ENCODE data around the gene KIAA2012. TPM values are rescaled to one million over a fixed set of nuclear protein-coding genes. Genes with fewer than 3 reads are reported as not detected.

Gene KIAA2012
- total and polyA plus RNA-seq, 2 of the 8 experiments (the other 6 are each of a cell fraction or from before 2014, with no cell fraction given), result not detected

DNA sequence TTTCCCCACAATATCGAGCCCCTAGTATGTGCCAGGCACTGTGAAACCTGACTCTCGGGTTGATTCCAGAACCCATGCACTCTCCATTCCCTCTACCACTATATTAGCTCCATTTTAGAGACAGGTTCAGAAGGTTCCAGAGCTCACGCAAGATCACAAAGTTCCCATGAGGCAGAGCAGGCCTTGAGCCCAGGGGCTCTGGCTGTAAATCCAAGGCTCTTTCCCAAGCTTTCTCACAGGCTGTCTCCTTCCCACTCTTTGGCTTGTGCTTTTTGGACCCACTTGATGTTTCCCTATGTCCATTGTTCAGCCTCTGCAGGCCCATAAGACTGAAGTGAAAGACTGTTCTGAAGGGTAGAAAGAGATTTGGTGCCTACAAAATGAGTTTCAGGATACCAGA is 15.7 kb downstream of the KIAA2012 start:
- Histone ChIP-seq H4K20me1 (replicated peaks in 1 of 2; ENCODE audit: control insufficient read depth in 1 of 2, insufficient read depth in 2 of 2, low read length in 2 of 2) (no peaks in the 10 kb centered on the region), H3K23me2 (ENCODE audit: low read depth, low read length) (no peaks in the 10 kb centered on the region), H4K8ac (ENCODE audit: extremely low read depth, insufficient read depth, low read length) (no peak overlapping the region), H3K9ac (replicated peaks in 1 of 4; ENCODE audit: extremely low read depth in 1 of 4, low read depth in 3 of 4, low read length in 3 of 4) (no peak overlapping the region), H3K56ac (replicated peaks; ENCODE audit: insufficient read length, low read depth, low read length) (no peak overlapping the region), H3K27ac (ENCODE audit: low read depth, low read length) (no peak overlapping the region), H2BK120ac (replicated peaks; ENCODE audit: low read depth, low read length) (no peak overlapping the region), H2AFZ (ENCODE audit: low read length) (no peak overlapping the region), H3K9me3 (ENCODE audit: insufficient read depth in 2 of 2, low read depth in 1 of 2, low read length in 1 of 2) (no peaks in the 10 kb centered on the region), H2BK15ac (ENCODE audit: low read length) (no peak overlapping the region), H3K27me3 (replicated peaks in 1 of 4; ENCODE audit: control insufficient read depth in 3 of 4, extremely low read depth in 1 of 4, insufficient read depth in 3 of 4, low read length in 3 of 4) (no peaks in the 10 kb centered on the region), H3K79me2 (ENCODE audit: control insufficient read depth in 1 of 2, insufficient read depth in 2 of 2, low read length in 2 of 2) (no peaks in the 10 kb centered on the region), H2AK5ac (ENCODE audit: low read depth, low read length) (no peak overlapping the region), H3K18ac (ENCODE audit: extremely low read depth, low read length) (no peak overlapping the region), H3K14ac (ENCODE audit: insufficient read length) (no peak overlapping the region), H2BK5ac (ENCODE audit: low read depth, low read length) (no peak overlapping the region), H3K23ac (ENCODE audit: insufficient read length) (no peak overlapping the region), H4K91ac (replicated peaks; ENCODE audit: insufficient read length, low read length) (no peak overlapping the region), H3K4me2 (ENCODE audit: insufficient read depth in 1 of 2, low read depth in 2 of 2, low read length in 2 of 2) (no peak overlapping the region), H2BK20ac (ENCODE audit: low read length) (no peak overlapping the region), H3K4ac (replicated peaks; ENCODE audit: insufficient read length, low read depth, low read length) (no peak overlapping the region), H4K5ac (ENCODE audit: insufficient read length, low read depth, low read length) (no peak overlapping the region), H2BK12ac (ENCODE audit: low read depth, low read length) (no peak overlapping the region), H3K4me1 (replicated peaks in 1 of 4; ENCODE audit: control insufficient read depth in 3 of 4, insufficient read depth in 4 of 4, low read length in 3 of 4) (peaks cover 4 to 7% (median 5%) of the 10 kb centered on the region in 4 experiments; a peak in 6 of 7 replicates), H3K79me1 (ENCODE audit: low read depth, low read length) (no peaks in the 10 kb centered on the region), H3K4me3 (ENCODE audit: extremely low read depth in 1 of 4, insufficient read depth in 2 of 4, low read depth in 3 of 4, low read length in 4 of 4) (no peak overlapping the region), H3K36me3 (ENCODE audit: control insufficient read depth in 2 of 4, insufficient read depth in 4 of 4, low read length in 3 of 4) (no peaks in the 10 kb centered on the region)
- CTCF ChIA-PET (ENCODE audit: partially characterized antibody), result interaction anchor here (1.0 to 2.6 kb wide), 7 partner anchors 13 to 61 kb away, joined by 3 to 10 read pairs (median 4); partner anchors contain the start of gene KIAA2012
- no peak for DNase-seq (ENCODE audit: low read depth in 1 of 2, low spot score in 2 of 2)
- POLR2A ChIA-PET (ENCODE audit: partially characterized antibody), result no interaction called here
- no peak for FAIRE-seq
- WGBS, 2 experiments (ENCODE audit: extremely low coverage in 1 of 2, insufficient coverage in 1 of 2, insufficient read length in 1 of 2, insufficient replicate concordance in 2 of 2, low coverage in 1 of 2, low lambda C conversion rate in 2 of 2, missing lambda C conversion rate in 1 of 2), result 92% methylated on average over 3 of the region's 3 CpGs; no CpG with 5 or more reads in 1 of the 2 experiments
- TF ChIP-seq SIX5 (IDR thresholded peaks at IDR 0.05; ENCODE audit: low read depth, low read length) (no peak), EZH2 (IDR thresholded peaks at IDR 0.05; ENCODE audit: low read depth, low read length, severe bottlenecking) (no peak), TEAD4 (IDR thresholded peaks at IDR 0.05; ENCODE audit: low read depth, low read length) (no peak), CTBP2 (IDR thresholded peaks at IDR 0.05; ENCODE audit: borderline replicate concordance, insufficient read depth, insufficient read length, low read length) (no peak), SP2 (IDR thresholded peaks at IDR 0.05; ENCODE audit: low read length) (no peak), TBP (IDR thresholded peaks at IDR 0.05; ENCODE audit: low read depth, low read length) (no peak), TAF7 (optimal IDR thresholded peaks at IDR 0.05; ENCODE audit: borderline replicate concordance, low read depth, low read length) (no peak), GABPA (IDR thresholded peaks at IDR 0.05; ENCODE audit: borderline replicate concordance, insufficient read depth, low read length) (no peak)
- TF ChIP-seq, protein P1, sequence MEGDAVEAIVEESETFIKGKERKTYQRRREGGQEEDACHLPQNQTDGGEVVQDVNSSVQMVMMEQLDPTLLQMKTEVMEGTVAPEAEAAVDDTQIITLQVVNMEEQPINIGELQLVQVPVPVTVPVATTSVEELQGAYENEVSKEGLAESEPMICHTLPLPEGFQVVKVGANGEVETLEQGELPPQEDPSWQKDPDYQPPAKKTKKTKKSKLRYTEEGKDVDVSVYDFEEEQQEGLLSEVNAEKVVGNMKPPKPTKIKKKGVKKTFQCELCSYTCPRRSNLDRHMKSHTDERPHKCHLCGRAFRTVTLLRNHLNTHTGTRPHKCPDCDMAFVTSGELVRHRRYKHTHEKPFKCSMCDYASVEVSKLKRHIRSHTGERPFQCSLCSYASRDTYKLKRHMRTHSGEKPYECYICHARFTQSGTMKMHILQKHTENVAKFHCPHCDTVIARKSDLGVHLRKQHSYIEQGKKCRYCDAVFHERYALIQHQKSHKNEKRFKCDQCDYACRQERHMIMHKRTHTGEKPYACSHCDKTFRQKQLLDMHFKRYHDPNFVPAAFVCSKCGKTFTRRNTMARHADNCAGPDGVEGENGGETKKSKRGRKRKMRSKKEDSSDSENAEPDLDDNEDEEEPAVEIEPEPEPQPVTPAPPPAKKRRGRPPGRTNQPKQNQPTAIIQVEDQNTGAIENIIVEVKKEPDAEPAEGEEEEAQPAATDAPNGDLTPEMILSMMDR (IDR thresholded peaks at IDR 0.05; ENCODE audit: control extremely low read depth in 1 of 3, insufficient read depth in 1 of 3, low read depth in 1 of 3, low read length in 3 of 3), result no peak
- TF ChIP-seq, protein P2, sequence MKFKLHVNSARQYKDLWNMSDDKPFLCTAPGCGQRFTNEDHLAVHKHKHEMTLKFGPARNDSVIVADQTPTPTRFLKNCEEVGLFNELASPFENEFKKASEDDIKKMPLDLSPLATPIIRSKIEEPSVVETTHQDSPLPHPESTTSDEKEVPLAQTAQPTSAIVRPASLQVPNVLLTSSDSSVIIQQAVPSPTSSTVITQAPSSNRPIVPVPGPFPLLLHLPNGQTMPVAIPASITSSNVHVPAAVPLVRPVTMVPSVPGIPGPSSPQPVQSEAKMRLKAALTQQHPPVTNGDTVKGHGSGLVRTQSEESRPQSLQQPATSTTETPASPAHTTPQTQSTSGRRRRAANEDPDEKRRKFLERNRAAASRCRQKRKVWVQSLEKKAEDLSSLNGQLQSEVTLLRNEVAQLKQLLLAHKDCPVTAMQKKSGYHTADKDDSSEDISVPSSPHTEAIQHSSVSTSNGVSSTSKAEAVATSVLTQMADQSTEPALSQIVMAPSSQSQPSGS (IDR thresholded peaks at IDR 0.05; ENCODE audit: low read length), result no peak

All from H1 (cell line).